ENCODE results near the gene GPR15. TPM values are rescaled to one million over a fixed set of nuclear protein-coding genes. Genes with fewer than 3 reads are reported as not detected.

The GPR15 gene
- total RNA-seq, 1 donor from 2014 or later = not detected

- H3K27ac Mint-ChIP-seq = no peak overlapping the region
- no peak for TF ChIP-seq CTCF (IDR thresholded peaks at IDR 0.05; ENCODE audit: unreplicated experiment)
- peaks cover 8% of the 10 kb centered on the region for H3K27me3 Mint-ChIP-seq (ENCODE audit: low read depth)
- no peak overlapping the region for H3K4me3 Mint-ChIP-seq
- no peaks in the 10 kb centered on the region for H3K9me3 Mint-ChIP-seq
- DNase-seq (ENCODE audit: low spot score in 2 of 2, unreplicated experiment in 2 of 2) = no peak
- H3K4me1 Mint-ChIP-seq = no peaks in the 10 kb centered on the region
- H3K36me3 Mint-ChIP-seq = no peaks in the 10 kb centered on the region
Measured at GRCh38 chr3:98530676-98531075, 1.1 kb upstream of the GPR15 start.

- H3K9me3 Mint-ChIP-seq = no peaks in the 10 kb centered on the region
- H3K27me3 Mint-ChIP-seq (ENCODE audit: low read depth) = peaks cover 8% of the 10 kb centered on the region
Measured at GRCh38 chr3:98532275-98532637, 478 bp downstream of the GPR15 start.

GRCh38 chr3:98532709-98533571 is 1.2 kb downstream of the GPR15 start:
- Mint-ChIP-seq H3K27me3 (ENCODE audit: low read depth) (peaks cover 8% of the 10 kb centered on the region), H3K36me3 (no peaks in the 10 kb centered on the region), H3K4me1 (no peaks in the 10 kb centered on the region), H3K9me3 (no peaks in the 10 kb centered on the region), H3K27ac (no peak overlapping the region), H3K4me3 (no peak overlapping the region)
- no peak for TF ChIP-seq CTCF (IDR thresholded peaks at IDR 0.05; ENCODE audit: unreplicated experiment)
- no peak for DNase-seq (ENCODE audit: low spot score in 2 of 2, unreplicated experiment in 2 of 2)

More at GRCh38 chr3:98532275-98532637, 478 bp downstream of the GPR15 start:
- Mint-ChIP-seq H3K4me3 (no peak overlapping the region), H3K27ac (no peak overlapping the region), H3K4me1 (no peaks in the 10 kb centered on the region), H3K36me3 (no peaks in the 10 kb centered on the region)
- no peak for DNase-seq (ENCODE audit: low spot score in 2 of 2, unreplicated experiment in 2 of 2)
- TF ChIP-seq CTCF (IDR thresholded peaks at IDR 0.05; ENCODE audit: unreplicated experiment) = no peak

GRCh38 chr3:98534168-98534567 is 2.4 kb downstream of the GPR15 start:
- peaks cover 8% of the 10 kb centered on the region for H3K27me3 Mint-ChIP-seq (ENCODE audit: low read depth)
- H3K36me3 Mint-ChIP-seq = no peaks in the 10 kb centered on the region
- H3K4me1 Mint-ChIP-seq = no peaks in the 10 kb centered on the region
- no peak for DNase-seq (ENCODE audit: low spot score in 2 of 2, unreplicated experiment in 2 of 2)
- no peak overlapping the region for H3K4me3 Mint-ChIP-seq
- H3K9me3 Mint-ChIP-seq = no peaks in the 10 kb centered on the region
- TF ChIP-seq CTCF (IDR thresholded peaks at IDR 0.05; ENCODE audit: unreplicated experiment) = no peak
- H3K27ac Mint-ChIP-seq = no peak overlapping the region

GRCh38 chr3:98534734-98535133 is 3.0 kb downstream of the GPR15 start:
- TF ChIP-seq CTCF (IDR thresholded peaks at IDR 0.05; ENCODE audit: unreplicated experiment) = no peak
- Mint-ChIP-seq H3K36me3 (no peaks in the 10 kb centered on the region), H3K27ac (no peak overlapping the region), H3K9me3 (no peaks in the 10 kb centered on the region), H3K4me3 (no peak overlapping the region), H3K27me3 (ENCODE audit: low read depth) (peaks cover 8% of the 10 kb centered on the region), H3K4me1 (no peaks in the 10 kb centered on the region)
- no peak for DNase-seq (ENCODE audit: low spot score in 2 of 2, unreplicated experiment in 2 of 2)

Data from mesothelial cell of epicardium (in vitro differentiated cells).